Activated CD4-positive, alpha-beta T cell treated with anti-CD3 and anti-CD28 coated beads, Interleukin-10, Interleukin-2, amounts not matched to agents 100 ng/mL and 50 ng/mL, durations not matched to agents 16 hours and 8 hours (primary cell): ENCODE results near the gene ASPSCR1.

Experiments used
- DNase-seq: peaks from one replicate; pipeline ENCODE4 v3.0.0-alpha.2; 2020

The ASPSCR1 gene, protein sequence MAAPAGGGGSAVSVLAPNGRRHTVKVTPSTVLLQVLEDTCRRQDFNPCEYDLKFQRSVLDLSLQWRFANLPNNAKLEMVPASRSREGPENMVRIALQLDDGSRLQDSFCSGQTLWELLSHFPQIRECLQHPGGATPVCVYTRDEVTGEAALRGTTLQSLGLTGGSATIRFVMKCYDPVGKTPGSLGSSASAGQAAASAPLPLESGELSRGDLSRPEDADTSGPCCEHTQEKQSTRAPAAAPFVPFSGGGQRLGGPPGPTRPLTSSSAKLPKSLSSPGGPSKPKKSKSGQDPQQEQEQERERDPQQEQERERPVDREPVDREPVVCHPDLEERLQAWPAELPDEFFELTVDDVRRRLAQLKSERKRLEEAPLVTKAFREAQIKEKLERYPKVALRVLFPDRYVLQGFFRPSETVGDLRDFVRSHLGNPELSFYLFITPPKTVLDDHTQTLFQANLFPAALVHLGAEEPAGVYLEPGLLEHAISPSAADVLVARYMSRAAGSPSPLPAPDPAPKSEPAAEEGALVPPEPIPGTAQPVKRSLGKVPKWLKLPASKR

DNA sequence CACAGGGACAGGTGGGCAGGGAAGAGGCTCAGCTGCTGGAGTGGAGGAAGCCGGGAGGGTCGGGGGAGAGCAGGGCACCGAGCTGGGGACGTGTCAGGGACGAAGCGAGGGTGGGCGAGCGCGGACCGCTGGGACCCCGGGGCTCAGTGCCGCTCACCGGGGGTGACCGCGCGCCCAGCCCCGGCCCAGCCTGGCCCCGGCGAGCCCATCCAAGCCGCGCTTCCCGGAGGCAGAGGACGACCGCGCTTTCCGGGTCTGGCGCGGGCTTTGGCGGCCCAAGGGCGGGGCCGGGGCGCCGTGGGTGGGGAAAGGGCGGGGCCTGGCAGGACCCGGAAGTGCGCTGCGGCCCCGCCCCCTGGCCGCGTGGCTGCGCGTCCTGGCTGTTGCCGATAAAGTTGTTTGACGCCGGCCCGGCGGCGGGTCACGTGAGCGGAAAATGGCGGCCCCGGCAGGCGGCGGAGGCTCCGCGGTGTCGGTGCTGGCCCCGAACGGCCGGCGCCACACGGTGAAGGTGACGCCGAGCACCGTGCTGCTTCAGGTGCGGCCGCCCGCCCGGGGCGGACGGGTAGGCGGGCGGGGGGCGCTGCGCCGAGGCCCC is at the start of gene ASPSCR1:
TSS of gene ASPSCR1 (plus strand) at position 419 of the 598 bp plus-strand sequence. CDS start at position 437, 18 bp downstream.
- peak; percentile 95 for DNase-seq

DNA sequence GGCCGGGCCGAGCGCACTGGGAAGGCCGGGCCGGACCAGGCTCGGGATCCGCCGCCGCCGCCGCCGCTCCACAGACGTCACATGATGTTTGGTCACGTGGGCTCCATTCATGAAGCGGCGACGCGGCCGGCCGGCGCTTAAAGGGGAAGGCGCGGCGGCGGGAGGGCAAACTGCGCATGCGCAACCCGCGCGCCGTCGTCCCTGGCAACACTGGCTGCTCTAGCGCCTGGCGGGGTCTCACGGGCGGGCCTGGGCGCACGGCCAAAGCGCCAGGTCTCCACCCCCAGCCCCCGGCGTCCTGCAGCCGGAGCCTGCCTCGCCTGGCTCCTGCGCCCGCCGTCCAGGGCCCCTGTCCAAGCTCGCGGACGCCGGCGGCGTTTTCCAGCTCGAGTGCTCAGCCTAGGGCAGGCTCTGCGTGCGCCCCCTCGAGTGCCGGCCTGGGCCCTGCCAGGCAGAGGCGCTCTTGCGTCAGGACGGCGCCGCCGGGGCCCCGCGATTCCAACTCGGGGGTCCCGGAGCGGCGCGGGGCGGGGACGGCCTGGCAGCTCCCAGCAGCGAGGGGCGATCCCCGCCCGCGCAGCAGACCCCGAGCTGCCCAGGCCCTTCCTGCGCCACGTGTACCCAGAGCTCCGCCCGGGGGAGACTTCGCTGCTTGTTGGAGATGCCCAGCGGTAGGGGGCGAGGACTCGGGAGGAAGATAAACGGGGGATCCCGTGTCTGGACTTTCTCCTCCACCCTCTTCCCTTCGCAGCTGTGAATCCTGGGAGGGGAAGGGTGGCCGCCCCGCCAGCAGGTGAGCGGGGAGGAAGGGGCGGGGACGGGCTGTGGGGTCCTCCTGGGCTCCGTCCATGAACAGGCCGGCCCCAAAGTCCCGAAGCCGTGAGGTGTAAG is 49.5 kb upstream of the ASPSCR1 start, which contains the start of gene MAFG:
TSS of gene MAFG (minus strand) at position 83 of the 891 bp plus-strand sequence. CDS start 4,550 bp downstream, outside the sequence.
- DNase-seq: peak; percentile 94

DNA sequence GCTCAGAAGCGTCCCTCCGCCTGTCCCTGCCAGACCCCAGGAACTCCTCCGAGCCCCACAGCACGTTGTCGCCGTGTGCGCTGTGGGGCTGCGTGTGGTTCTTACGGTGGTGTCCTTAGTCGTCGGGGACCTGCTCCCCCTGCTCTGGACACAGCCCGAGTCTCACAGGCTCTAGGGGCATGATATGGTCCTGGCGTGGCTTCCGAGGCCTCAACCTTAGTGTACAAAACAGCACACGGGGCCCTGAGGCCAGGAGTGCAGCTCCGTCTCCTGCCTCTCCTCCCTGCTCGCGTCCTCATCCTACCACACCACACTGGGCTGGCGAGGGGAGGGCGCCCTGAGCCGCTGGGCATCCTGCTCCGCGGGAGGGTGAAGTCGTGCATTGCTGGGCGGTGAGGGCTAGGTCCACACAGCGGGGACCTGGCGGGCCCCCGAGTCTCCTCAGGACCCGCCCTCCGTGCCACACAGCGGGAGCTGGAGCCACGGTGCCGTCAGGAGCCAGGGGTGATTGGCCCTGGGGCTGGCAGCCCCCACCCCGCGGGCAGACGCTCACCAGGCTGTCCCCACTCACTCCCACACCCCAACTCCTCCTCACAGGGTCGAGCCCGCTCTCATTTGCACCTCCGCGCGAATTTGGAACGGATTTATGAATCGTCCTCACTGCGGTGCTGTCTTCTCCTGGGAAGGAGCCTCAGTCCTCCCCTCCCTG is 48.7 kb upstream of the ASPSCR1 start:
- DNase-seq: no peak

DNA sequence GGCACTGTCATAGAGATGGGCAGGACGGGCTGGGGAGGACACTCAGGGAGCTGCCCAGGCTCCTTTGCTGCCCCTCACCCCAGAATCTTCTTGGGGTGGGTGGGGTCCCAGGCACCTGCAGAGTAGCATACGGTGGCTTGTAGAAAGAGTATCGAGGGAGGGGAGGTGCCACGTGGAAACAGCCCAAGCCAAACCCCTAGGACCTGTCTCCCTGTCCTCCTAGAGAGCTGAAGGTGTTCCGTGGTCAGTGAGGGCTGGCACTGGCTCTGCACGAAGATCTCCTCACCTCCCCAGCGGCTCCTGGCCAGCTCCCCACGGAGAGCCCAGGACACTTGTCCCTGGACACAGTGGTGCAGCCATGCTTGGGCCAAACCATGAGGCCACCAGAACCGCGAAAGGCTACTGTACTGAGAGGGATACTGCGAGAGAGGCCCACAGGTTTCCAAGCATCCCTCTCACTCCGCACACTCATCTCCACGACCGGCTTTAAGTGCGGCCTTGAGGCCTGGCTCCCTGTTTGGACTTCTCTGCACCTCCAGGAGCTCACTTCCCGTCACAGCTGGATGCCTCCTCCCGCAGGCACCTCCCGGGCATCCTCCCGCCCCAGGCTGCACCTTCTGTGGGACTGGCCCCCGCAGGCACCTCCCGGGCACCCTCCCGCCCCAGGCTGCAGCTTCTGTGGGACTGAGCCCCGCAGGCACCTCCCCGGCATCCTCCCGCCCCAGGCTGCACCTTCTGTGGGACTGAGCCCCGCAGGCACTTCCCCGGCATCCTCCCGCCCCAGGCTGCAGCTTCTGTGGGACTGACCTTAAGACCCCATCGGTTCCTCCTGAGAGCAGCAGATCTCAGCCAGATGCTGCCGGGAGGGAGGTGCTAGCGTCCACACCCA is 47.9 kb upstream of the ASPSCR1 start:
- no peak for DNase-seq

DNA sequence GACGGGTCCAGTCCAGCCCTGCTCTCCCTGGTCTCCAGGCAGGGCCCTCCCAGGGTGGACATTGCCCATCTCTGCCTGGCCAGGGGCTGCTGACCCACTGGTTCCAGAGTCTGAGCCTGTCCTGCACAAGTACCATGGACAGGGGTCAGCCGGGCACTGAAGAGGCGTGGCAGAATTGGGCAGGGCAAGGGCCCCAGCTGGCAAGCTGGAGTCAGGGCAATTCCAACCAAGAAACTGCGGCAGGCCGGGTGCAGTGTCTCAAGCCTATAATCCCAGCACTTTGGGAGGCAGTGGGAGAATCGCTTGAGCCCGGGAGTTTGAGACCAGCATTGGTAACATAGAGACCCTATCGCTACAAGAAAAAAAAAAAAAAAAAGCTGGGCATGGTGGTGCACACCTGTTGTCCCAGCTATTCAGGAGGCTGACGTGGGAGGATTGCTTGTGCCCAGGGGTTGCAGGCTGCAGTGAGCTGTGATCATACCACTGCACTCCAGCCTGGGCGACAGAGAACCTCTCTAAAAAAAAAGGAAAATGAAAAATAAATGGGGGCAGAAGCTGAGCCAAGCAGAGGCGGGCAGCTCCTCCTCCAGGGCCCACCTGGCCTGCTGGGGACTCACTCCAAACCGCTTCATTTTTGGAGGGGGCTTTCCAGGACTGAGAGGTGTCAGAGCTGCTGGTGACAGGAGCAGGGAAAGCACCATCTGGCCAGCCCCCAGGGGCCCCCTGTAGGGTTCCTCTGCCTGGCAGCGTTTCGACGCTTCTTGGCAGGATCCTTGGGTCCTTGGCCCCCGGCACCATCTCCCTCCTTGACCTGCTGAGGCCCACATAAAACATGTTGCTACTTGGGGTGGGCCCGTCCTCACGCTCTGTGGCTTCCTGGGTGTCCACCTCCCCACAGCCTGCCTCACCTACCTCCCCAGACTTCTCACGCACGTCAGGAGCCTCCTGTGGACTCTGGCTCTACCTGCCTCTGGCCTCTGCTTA is 47.0 kb upstream of the ASPSCR1 start:
- DNase-seq: no peak

DNA sequence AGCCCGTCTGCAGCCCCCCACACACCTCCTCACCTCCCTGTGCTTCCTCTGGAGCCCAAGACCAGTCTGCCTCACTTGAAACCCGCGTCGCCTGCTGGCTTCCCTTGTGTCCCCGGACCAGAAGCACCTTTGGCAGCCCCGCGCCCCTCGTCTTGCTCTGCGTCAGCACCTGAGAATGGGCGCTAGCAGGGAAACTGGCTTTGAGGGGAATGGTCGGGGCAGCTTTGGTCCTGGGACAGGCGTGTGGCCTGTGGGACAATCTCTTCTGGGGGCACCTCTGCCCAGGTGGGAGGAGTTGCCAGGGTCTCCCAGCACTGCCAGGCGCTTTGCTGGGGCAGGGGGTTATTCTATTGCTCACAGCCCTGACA is 46.3 kb upstream of the ASPSCR1 start:
- DNase-seq: no peak

DNA sequence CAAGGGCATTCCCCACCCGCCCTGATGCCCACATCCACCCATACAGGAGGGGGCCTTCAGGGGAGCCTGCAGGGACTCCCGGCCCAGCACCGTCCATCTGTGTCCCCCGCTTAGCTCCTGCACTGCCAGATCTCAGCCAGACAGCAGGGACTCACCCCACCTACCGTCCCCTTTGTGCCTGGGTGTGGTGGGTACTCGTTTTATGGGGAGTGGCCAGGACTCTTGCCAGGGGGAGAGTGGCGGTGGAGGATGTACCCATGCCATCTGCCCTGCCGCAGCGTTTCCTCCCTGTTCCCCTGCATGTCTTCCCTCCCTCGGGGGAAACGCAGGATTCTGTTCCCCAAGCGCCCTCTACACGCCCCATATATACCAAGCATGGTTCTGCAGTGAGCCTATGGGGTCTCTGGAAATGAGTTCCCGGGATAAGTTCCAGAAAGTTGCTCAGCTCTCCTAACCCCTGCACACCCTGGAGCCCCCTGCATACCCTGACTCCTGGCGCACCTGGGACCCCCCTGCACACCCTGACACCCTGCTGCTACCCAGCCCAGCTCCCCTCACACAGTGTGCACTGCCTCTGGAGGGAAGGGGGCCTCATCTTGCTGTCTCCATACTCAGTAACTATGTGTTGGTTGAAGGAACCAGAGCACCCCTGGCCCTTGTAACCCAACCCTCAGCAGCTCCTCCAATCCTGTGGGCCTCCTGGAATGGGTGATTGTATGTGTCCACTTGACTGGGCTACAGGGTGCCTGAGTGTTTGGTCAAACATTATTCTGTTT is 45.7 kb upstream of the ASPSCR1 start:
- DNase-seq: no peak

DNA sequence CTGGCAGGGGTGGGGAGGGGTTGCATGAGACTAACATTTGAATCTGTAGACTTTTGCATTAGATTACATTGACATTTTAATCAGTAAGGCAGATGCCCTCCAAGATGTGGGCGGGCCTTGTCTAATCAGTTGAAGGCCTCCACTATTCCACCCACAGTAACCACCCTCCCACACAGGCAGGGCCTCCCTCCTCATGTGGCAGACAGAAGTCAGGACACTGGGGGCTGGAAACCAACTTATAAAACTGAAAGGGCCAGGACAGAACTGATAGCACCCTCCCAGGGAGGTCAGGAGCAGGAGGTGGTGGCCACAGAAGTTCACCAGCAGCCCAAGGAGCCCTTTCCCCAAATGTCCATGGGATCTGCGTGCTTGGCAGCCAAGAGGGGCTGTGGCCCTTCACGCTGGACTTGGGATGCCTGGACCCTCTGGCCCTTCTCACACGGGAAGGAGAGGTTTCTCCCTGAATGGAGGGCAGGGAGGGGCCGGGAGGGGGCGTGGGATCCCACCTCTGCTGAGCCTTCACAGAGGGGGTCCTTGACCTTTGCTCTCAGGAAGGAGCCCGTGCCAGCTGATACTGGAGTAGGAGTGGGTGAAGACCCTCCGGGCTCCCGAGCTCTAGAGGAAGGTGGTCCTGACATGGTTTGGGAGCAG is 45.0 kb upstream of the ASPSCR1 start:
- DNase-seq: no peak

DNA sequence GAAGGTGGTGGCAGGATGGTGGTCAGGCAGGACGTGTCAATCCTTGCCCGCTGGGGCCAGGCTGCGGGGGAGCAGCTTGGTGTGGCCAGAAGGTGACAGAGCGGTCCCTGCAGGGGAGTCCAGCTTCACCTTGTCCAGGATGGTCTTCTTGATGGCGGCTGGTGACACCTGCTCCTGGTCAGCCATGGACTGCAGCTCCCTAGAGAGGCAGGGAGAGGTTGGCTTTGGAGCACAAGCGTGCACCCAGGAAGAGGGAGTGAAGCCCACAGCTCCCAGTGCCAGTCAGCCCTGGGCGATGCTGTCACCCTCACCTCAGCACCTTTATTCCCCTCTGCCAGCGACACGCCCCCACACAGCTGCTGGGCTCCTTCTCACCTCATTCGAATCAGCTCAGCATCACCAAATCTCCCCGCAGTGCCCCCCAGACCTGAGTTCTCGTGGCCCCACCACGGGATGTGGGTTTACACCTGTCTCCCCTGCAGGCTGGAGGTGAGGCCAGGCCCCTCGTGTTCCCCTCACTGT is 44.2 kb upstream of the ASPSCR1 start:
- no peak for DNase-seq

DNA sequence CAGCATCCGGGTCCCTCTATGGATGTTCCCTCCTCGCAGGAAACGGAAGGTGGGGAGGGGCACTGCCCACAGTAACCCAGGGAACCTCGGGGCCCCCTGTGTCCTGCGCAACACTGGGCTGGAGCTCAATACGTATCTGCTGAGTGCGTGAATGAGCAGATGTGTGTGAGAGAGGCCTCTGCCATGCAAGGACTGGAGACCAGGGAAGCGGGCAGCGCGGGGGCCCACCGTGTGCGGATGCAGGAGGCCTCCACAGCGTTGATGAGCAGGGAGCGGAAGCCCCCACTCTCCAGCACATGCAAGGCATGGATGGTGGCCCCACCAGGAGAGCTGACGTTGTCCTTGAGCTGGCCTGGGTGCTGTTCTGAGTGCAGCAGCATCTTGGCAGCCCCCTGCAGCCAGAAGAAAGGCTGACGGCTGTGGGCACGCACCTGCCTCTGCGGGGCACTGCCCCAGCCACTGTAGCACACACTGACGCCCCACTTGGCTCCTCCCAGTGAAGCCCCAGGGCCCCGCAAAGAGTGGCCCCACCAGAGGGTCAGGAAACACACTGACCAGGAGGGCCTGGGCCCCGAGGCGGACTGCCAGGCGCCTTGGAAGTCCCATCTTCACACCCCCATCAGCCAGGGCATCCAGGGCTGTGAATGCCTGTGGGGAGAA is 43.2 kb upstream of the ASPSCR1 start:
- no peak for DNase-seq

DNA sequence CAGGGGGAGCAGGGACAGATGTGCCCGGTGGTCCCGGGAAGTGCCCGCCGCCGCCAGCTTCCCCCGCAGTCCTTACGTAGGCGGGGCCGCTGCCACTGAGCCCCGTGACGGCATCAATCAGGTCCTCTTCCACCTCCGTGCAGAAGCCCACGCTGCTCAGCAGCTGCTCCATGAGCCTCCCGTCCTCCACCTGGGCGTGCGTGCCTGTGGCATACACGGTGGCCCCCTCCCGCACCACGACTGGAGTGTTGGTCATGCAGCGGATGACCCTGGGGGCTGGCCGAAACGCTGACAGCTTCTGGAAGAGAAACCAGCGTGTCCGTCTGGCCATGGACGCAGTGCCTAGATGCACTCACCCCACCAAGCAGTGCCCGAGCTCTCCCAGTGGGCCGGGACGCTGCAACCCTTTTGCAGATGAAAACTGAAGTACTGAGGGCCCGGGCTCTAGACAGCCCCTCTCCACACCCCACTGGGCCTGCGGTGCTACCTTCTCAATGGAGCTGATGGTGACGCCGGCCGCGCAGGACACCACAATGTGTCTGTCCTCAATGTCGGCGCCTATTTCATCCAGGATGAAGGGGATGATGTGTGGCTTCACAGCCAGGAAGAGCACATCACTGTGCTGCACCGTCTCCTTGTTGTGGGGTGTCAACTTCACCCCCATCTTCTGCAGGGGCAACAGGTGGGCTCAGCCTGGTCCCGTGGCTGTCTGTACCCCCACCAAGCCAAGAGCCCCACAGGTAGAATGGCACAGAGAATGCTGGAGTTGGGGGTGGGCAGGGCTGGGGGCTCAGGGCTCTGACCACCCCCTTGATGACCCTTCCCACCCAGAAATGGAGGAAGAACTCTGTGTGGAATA is 42.4 kb upstream of the ASPSCR1 start:
- DNase-seq: no peak

DNA sequence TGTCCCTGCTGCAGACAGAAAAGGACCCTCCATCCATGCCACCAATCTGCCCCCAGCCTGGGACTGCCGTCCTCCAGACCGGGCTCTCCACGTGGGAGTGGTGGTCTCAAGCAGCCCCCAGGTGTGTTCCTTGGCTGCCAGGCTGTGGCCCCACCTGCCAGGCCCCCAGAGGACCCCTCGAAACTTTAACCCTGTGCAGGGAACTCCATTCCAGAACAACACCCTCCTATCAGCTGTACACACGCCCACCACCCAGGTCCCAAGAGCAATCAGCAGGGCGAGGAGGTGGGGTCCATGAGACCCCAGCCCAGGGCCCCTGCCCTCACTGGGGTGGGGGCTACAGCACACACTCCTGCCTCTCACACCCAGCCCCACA is 41.7 kb upstream of the ASPSCR1 start:
- DNase-seq: no peak

DNA sequence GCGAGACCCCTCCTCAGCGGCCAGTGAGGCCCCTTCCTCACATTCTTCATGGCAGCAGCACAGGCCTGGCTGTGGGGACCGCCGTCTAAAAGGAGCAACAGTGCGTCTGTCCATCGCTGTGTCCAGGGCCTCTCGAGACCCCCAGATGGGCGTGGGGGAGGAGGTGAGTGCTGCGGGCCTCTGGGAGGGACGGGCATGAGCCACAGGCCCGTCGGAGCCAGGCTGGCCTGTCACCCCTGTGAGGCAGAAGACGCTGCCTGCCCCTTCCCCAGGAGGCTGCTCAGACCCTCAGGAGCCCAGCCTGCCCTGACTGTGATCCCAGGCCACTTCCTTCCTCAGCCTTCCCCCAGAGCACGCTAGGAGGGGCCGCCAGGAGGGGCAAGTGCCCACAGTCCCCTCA is 38.2 kb upstream of the ASPSCR1 start:
- no peak for DNase-seq

DNA sequence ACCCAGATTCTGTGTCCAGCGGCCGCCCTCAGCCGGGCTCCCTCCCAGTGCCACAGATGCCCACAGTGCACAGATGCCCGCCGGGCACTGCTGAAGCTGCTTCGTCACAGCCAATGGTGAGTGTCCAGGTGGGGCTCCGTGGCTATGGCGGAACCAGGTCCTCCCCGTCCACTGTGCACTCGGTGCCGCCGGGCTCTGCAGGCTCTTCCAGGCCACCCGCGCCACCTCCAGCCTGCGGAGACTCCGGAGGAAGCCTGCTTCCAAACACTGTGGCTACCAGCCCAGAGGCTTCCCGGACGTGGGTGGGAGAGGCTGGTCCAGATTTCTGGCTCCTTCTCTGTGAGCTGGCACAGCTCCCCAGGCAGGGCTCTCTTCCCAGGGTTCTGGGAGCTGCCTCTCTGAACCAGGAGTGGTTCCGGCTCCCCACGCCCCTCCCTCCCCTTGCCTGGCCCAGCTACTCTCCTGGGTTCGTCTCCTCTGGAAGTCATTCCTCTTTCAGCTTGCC is 37.5 kb upstream of the ASPSCR1 start:
- no peak for DNase-seq

DNA sequence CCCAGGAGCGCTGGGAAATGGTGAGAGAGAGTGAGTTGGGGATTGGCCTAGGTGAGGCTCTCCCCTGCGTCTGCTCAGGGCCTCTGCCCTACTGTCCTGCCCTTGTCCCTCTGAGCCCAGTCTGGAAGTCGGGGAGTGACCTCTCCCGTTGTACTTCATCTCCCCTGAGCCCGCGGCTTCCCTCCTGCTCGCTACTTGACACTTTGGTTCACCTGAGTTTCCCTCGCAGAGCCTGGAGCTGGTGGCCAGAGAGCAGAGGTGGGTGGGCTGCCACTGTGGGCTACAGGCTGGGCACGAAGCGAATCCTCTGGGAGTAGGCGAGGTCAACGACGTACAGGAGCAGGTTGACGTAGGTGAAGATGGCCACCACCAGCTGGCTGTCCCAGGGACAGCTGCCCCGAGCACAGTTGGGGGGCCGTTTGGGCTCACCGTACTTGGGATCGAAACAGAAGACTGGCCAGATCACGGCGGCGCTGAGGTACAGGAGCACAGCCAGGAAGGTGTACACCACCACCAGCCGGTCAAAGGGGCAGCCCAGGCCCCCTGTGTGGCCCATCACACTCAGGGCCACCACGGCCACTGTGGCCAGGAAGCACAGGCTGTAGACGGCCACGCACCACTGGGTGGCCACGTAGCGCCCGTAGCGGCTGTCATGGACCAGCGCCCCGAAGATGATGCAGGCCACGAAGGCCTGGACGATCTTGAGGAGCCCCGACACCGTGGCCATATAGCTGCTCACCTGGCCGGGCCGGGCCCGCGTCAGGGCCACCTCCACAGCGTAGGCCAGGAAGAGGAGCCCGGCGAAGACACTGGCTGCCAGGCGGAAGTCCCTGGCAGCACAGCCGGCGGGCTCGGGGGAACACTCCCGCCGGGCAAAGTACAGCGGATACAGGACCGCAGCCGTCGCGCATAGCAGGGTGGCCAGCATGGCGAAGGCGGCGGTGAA is 36.6 kb upstream of the ASPSCR1 start:
- no peak for DNase-seq
